HG03039 (cell line): ENCODE results near the gene CAMSAP1.

ENCODE experiments used
- ATAC-seq: cut with Tn5 transposase; IDR thresholded peaks from one replicate; pipeline ENCODE4 v1.9.1; 2021; ENCODE audit warnings: mild to moderate bottlenecking, moderate library complexity; ENCODE audit not compliant: unreplicated experiment

CAMSAP1 gene

DNA sequence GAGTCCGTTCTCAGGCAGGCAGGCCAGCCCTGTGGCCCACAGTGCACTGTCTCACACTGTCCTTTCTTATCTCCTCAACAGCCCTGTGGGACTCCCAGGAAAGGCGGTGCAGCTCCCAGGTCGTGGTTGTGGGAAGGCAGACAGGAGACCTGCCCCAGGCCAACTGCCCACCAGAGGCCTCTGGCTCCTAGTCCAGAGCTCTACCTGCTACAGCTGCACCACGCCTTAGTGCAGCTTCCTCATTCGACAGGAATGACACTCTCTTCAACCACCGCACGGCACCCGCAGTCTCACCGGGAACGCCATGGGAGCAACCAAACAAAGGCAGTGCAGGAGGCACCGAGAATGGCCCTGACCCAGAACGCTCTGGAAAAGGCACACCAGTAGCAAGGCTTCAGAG is 25.3 kb downstream of the CAMSAP1 start:
- no peak for ATAC-seq

GRCh38 chr9:135880438-135880837 is 26.9 kb downstream of the CAMSAP1 start:
- no peak for ATAC-seq

DNA sequence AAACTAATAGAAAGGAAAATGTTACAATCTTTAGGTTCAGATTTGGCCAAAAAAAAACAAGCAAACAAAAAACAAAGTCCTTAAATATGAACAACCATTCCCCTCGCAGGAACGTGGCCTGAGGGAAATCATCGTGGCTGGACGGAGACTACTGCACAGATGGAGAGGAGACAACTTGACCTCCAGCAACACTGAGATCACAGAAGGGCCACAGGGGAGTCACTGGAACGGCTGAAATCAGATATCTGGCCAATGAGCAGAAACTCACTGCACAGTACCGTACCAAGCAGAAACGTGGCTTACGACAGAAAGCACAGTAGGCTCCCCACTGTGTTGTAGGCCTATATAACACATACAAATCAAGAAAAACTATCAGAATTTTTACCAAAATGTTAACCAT is 27.7 kb downstream of the CAMSAP1 start:
- no peak for ATAC-seq

DNA sequence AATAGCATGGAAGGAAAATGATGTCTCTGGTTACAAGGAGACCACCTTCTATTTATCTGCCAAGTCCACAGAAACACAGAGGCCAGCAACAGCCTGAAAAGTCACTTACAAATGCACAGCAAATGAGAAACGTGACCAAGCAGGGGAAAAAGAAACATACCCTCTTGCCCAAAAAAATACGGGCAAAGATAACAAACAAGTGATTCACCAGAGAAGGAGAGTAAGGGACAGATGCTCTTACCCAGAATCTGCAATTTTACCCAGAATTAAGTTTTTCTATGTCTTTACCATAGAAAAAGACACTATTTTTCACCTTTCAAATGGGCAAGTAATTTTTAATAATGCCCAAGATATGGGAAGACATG is 28.1 kb downstream of the CAMSAP1 start:
- no peak for ATAC-seq

GRCh38 chr9:135878528-135879236 is 28.7 kb downstream of the CAMSAP1 start:
- no peak for ATAC-seq

- ATAC-seq, result no peak
Measured at GRCh38 chr9:135877791-135878527, 29.4 kb downstream of the CAMSAP1 start.

DNA sequence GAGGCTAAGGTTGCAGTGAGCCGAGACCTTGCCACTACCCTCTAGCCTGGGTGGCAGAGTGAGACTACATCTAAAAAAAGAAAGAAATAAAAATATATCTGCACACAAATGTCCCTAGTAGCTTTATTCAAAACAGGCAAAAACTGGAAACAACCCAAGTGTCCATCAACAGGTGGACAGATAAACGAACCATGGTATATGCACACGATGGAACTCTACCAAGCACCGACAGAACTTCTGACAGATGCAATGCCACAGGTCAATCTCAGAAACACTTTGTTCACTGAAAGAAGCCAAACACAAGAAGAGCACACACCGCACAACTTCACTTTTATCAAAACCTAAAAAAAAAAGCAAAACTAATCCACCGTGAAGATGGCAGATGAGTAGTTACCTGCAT is 30.4 kb downstream of the CAMSAP1 start:
- no peak for ATAC-seq

- no peak for ATAC-seq
Measured at GRCh38 chr9:135874859-135875258, 32.5 kb downstream of the CAMSAP1 start.

GRCh38 chr9:135869909-135870308 is 37.4 kb downstream of the CAMSAP1 start:
- no peak for ATAC-seq

- no peak for ATAC-seq
Measured at GRCh38 chr9:135865531-135865930, 41.8 kb downstream of the CAMSAP1 start.

- ATAC-seq, result no peak
Measured at GRCh38 chr9:135864447-135865049, 42.8 kb downstream of the CAMSAP1 start.

DNA sequence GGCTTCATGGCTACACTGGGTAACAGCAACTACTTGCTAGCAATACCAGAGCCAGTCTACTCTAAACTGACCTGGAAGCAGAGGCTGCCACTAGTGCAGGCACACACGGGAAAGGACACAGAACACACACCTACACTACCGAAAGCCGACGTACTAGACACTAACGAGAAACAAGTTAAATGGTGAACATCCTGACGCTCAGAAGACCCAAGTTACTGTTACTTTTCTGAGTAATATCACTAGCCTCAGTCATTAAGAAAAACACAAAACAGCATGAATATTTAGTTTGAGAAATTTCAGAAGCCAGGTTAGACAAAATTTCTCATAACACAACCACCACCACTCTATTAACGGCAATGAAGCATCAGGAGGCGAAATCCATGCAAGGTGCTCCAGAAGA is 44.5 kb downstream of the CAMSAP1 start:
- no peak for ATAC-seq

DNA sequence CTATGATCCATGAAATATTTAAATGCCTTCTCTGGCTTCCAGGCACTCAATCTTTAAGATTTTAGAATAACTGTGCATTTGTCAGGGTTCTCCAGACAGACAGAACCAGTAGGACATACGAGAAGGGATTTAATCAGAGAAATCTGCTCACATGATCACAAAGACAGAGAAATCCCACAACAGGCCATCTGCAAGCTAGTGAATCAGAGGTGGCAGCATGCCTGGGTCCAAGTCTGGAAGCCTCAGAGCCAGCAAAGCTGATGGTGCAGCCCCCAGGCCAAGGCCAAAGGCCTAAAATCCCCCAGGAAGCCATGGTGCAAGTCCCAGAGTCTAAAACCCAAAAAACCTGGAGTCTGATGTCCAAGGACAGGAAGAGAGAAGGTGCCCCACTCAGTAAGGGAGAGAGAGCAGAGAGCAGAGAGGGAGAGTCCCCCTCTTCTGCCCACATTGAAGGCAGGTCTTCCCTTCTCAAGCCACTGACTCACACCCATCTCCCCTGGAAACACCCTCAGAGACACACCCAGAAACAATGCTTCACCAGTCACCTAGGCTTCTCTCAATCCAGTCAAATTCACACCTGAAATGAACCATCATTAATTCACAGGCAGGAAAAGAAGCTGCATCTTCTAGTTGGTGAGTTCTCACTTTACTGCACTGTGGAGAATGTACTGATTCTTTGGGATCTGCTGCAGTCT is 48.7 kb downstream of the CAMSAP1 start:
- ATAC-seq, result no peak

DNA sequence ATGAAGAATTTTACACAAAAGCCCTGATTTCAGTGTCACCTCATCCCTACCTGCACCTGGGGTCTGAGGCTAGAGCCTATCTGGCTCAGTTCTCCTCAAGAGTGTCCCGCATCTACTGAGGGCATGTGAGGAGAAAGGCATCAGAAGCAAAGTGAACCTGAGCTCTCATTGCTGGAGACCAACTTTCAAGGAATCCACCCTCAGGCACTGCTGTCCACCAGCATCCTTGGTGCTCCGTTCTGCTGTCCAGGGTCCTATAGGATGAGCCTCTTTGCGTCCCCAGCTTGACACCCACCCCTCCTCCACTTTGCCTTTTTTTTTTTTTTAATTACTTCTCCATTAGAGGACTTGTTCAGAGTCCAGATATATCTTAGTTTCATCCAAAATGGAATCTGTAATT is 49.5 kb downstream of the CAMSAP1 start:
- ATAC-seq, result no peak

DNA sequence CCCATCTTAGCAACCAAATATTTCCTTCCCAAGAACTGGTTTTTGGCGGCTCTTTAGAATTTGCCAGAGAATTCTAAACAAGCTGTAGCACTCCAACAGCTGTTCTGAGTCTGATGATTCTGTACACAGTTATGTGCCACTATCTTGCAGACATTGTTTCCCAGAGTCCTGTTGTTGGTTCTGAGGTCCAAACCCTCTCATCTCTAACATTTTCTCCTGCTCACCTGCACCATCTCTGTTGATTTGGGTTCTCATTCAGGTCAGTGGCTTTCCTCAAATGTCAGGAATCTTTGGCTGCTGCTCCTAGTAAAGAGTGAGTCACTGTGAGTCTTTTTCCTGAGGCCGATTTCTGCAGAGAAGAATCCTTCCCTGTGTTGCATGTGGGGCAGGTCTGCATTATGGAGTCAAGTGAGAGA is 50.0 kb downstream of the CAMSAP1 start:
- no peak for ATAC-seq

GRCh38 chr9:135851748-135852147 is 55.6 kb downstream of the CAMSAP1 start:
- no peak for ATAC-seq

- ATAC-seq, result no peak
Measured at GRCh38 chr9:135850737-135851136, 56.6 kb downstream of the CAMSAP1 start.

DNA sequence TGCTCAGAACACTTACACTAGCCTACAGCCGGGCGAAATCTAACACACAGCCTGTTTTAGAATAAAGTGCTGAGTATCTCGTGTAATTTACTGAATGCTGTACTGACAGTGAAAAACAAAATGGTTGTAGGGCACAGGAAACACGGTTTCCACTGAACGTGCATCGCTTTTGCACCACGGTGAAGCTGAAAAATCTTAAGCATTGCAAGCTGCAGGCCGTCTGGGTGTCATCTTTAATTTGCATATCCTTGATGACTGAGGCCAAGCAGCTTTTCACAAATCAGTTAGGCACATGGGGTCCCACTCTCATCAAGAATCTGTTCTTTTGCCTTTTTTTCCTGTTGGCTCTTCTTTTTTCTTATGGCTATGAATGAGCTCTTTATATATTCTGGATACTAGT is 58.2 kb downstream of the CAMSAP1 start:
- ATAC-seq, result no peak

DNA sequence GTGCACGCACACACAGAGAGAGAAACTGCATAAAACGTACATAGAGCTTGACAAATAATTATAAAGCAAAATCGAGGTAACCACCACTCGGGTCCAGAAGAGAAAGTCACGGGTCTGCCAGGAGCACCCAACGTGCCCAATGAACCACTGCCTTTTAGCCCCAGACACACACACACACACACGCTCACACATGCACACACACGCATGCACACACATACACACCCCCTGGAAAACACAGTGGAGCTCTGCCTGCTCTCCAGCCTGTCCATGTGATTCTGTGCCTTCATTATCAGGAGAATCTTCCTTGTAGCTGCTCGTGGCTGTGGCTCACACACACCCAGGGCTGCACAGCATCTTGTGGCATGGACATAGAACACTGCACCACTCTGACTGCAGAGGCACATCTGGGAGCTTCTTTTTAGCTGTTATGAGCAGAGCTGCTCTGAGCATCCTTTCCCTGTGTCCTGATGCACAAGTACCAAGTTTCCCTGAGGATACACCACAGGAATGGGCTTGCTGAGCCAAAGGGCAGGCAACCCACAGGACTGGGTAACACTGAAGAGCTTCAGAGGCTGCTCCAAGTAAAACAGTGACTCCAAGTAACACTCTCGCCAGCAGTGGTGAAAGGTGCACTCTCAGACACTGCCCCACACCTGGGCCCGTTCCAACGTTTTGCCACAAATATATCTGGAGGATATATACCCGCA is 58.9 kb downstream of the CAMSAP1 start:
- ATAC-seq, result no peak

- no peak for ATAC-seq
Measured at GRCh38 chr9:135847833-135848232, 59.5 kb downstream of the CAMSAP1 start.

DNA sequence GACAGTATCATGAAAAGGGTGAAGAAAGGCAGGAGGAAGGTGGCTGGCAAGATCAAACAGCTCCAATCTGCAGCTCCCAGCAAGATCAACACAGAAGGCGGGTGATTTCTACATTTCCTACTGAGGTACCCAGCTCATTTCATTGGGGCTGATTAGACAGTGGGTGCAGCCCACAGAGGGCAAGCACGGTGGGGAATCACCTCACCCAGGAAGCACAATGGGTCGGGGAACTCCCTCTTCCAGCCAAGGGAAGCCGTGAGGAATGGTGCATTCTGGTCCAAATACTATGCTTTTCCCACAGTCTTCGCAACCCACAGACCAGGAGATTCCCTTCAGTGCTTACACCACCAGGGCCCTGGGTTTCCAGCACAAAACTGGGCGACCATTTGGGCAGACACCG is 66.8 kb downstream of the CAMSAP1 start:
- no peak for ATAC-seq
